ENCODE measurements around the gene SERPINB1.
A peak's percentile ranks its signal among the peaks of the same experiment; 100 is the strongest.

SERPINB1 gene

DNA sequence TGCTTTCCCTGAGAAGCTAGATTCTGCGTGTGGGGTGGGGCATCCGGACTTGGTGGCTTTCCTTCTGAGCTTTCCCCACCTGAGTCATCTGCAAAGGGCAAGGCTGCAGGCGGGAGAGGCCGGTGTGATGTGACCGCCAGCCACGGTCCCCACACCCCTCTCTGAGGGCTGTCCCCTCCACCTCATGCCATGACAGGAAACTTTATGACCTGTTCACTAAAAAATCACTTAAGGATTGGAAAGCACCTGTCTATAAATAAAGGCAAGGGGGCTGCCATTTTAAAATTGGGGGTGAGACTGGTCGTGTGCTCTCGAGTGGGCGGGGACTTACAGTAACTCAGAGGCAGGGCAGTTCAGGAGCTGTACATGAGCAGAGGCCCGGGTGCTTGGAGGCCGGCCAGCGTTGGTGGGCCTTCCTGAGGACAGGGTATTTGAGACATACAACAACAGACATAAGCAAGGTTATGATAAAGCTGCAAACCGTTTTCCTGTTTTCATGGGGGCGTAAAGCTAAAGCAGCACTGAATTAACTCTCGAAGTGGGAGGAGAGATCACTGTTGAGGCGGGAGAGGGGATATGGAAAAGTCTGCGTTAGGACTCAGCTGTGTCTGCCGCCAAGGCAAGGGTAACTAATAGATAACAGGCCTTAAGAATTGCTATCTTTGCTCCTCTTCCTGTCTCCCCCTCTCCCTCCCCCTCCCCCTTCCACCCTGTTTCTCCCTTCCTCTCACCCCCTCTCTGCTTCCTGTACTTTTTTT is 16.1 kb upstream of the SERPINB1 start:
- Histone ChIP-seq H2AFZ (ENCODE audit: low read depth, low read length, severe bottlenecking) (peak overlapping the region; percentile 4), H3K4me2 (ENCODE audit: low read depth, low read length, poor library complexity, severe bottlenecking) (peak overlapping the region; percentile 50), H4K20me1 (ENCODE audit: low read depth, low read length) (no peaks in the 10 kb centered on the region), H3K9me2 (replicated peaks; ENCODE audit: insufficient read depth, low read length) (no peaks in the 10 kb centered on the region), H3K27me3 (ENCODE audit: low read length) (no peaks in the 10 kb centered on the region), H3K9me3 (ENCODE audit: insufficient read depth, low read length) (no peaks in the 10 kb centered on the region), H3K27ac (ENCODE audit: low read depth, low read length) (peak overlapping the region; percentile 86), H3K4me3 (ENCODE audit: insufficient read depth, low read length, poor library complexity, severe bottlenecking) (no peak overlapping the region), H3K36me3 (ENCODE audit: low read length) (no peaks in the 10 kb centered on the region), H3F3A (ENCODE audit: insufficient read depth) (peaks cover 55% of the 10 kb centered on the region), H3K9ac (ENCODE audit: low read length) (peak overlapping the region; percentile 52), H3K79me2 (ENCODE audit: insufficient read depth, low read length) (no peaks in the 10 kb centered on the region)
- TF ChIP-seq CTCF (IDR thresholded peaks at IDR 0.05; ENCODE audit: insufficient read depth, low read length, poor library complexity, severe bottlenecking) (no peak), EZH2phosphoT487 (conservative IDR thresholded peaks at IDR 0.05; ENCODE audit: low read length) (no peak)

DNA sequence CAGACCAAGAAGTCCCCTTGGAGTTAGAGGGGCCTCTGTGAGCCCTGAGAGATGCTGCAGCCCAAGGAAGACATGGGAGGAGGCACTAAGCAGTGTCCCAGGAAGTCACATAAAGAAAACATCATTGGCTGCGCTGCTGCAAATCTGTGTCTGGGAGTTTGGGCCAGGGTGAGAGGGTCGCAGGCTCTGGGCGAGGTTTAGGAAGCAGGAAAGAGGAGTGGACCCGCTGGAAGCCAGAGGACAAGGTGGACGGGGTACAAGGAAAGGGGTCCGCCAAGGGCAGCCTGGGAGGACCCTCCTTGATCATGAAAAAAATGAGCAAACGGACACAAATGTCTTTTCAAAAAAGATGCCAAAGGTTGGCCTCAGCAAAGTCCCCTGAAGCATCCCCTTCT is 15.5 kb upstream of the SERPINB1 start:
- Histone ChIP-seq H3K9ac (ENCODE audit: low read length) (peak overlapping the region; percentile 52), H3K36me3 (ENCODE audit: low read length) (no peaks in the 10 kb centered on the region), H3K4me2 (ENCODE audit: low read depth, low read length, poor library complexity, severe bottlenecking) (peak overlapping the region; percentile 50), H3K27me3 (ENCODE audit: low read length) (no peaks in the 10 kb centered on the region), H3K9me3 (ENCODE audit: insufficient read depth, low read length) (no peaks in the 10 kb centered on the region), H3K27ac (ENCODE audit: low read depth, low read length) (peak overlapping the region; percentile 86), H3K79me2 (ENCODE audit: insufficient read depth, low read length) (no peaks in the 10 kb centered on the region), H2AFZ (ENCODE audit: low read depth, low read length, severe bottlenecking) (no peak overlapping the region), H3K4me3 (ENCODE audit: insufficient read depth, low read length, poor library complexity, severe bottlenecking) (no peak overlapping the region), H3K9me2 (replicated peaks; ENCODE audit: insufficient read depth, low read length) (no peaks in the 10 kb centered on the region), H3F3A (ENCODE audit: insufficient read depth) (peaks cover 50% of the 10 kb centered on the region), H4K20me1 (ENCODE audit: low read depth, low read length) (no peaks in the 10 kb centered on the region)
- TF ChIP-seq CTCF (IDR thresholded peaks at IDR 0.05; ENCODE audit: insufficient read depth, low read length, poor library complexity, severe bottlenecking) (no peak), EZH2phosphoT487 (conservative IDR thresholded peaks at IDR 0.05; ENCODE audit: low read length) (no peak)

DNA sequence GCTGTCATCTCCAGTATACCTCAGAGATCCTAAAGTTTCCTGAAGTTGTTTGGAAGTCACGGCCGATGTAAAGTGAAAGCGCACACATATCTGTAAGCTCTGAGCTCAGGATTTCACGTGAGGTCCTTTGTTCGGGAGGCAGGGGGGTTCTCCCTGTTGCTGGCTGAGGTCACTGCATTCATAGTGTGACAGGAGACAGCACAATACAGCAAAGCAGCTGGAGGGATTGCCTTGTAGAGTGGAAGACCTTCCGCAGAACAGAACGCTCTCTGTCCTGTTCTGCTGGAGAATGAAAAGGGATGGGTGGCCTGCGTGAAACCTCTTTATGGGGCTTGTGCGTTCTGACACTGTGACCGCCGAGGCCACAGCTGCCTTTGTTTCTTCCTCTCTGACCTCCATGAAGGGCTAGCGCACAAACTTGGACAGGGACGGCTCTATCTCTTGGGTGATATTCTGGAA is 13.4 kb upstream of the SERPINB1 start:
- Histone ChIP-seq H3K27ac (ENCODE audit: low read depth, low read length) (peak overlapping the region; percentile 57), H3K9me2 (replicated peaks; ENCODE audit: insufficient read depth, low read length) (no peaks in the 10 kb centered on the region), H3K9me3 (ENCODE audit: insufficient read depth, low read length) (no peaks in the 10 kb centered on the region), H3F3A (ENCODE audit: insufficient read depth) (peaks cover 49% of the 10 kb centered on the region), H3K4me2 (ENCODE audit: low read depth, low read length, poor library complexity, severe bottlenecking) (no peak overlapping the region), H4K20me1 (ENCODE audit: low read depth, low read length) (no peaks in the 10 kb centered on the region), H3K4me3 (ENCODE audit: insufficient read depth, low read length, poor library complexity, severe bottlenecking) (no peak overlapping the region), H3K36me3 (ENCODE audit: low read length) (no peaks in the 10 kb centered on the region), H3K27me3 (ENCODE audit: low read length) (no peaks in the 10 kb centered on the region), H3K79me2 (ENCODE audit: insufficient read depth, low read length) (no peaks in the 10 kb centered on the region), H3K9ac (ENCODE audit: low read length) (peak overlapping the region; percentile 35; the same call in 1 of the 2 replicates), H2AFZ (ENCODE audit: low read depth, low read length, severe bottlenecking) (no peak overlapping the region)
- TF ChIP-seq CTCF (IDR thresholded peaks at IDR 0.05; ENCODE audit: insufficient read depth, low read length, poor library complexity, severe bottlenecking): no peak
- no peak for TF ChIP-seq EZH2phosphoT487 (conservative IDR thresholded peaks at IDR 0.05; ENCODE audit: low read length)

All from SU-DHL-6 (cell line).